ENCODE measurements around the gene NEDD9.

NEDD9 gene

GRCh38 chr6:11235062-11235461, 2.6 kb upstream of the NEDD9 start:
- no peak for DNase-seq (ENCODE audit: low read depth in 2 of 2)

- no peak for DNase-seq (ENCODE audit: low read depth in 2 of 2)
These were observed 1.5 kb upstream of the NEDD9 start for GRCh38 chr6:11233673-11234573.

GRCh38 chr6:11232770-11233626, 530 bp upstream of the NEDD9 start:
- no peak for DNase-seq (ENCODE audit: low read depth in 2 of 2)

GRCh38 chr6:11231564-11232192, 790 bp downstream of the NEDD9 start:
- DNase-seq (ENCODE audit: low read depth in 2 of 2) = peak; percentile 37 to 44

- DNase-seq (ENCODE audit: low read depth in 2 of 2) = no peak
These were observed 1.4 kb downstream of the NEDD9 start for GRCh38 chr6:11231108-11231463.

- DNase-seq (ENCODE audit: low read depth in 2 of 2) = no peak
These were observed 2.0 kb downstream of the NEDD9 start for GRCh38 chr6:11230158-11231107.

- no peak for DNase-seq (ENCODE audit: low read depth in 2 of 2)
These were observed 2.8 kb downstream of the NEDD9 start for GRCh38 chr6:11229655-11230046.

- DNase-seq (ENCODE audit: low read depth in 2 of 2) = no peak
These were observed 3.4 kb downstream of the NEDD9 start for GRCh38 chr6:11228935-11229654.

- DNase-seq (ENCODE audit: low read depth in 2 of 2) = no peak
These were observed 4.8 kb downstream of the NEDD9 start for GRCh38 chr6:11227698-11228097.

- no peak for DNase-seq (ENCODE audit: low read depth in 2 of 2)
These were observed 6.5 kb downstream of the NEDD9 start for GRCh38 chr6:11226005-11226404.

- DNase-seq (ENCODE audit: low read depth in 2 of 2) = no peak
These were observed 7.5 kb downstream of the NEDD9 start for GRCh38 chr6:11224966-11225463.

- no peak for DNase-seq (ENCODE audit: low read depth in 2 of 2)
These were observed 8.1 kb downstream of the NEDD9 start for GRCh38 chr6:11224252-11224965.

GRCh38 chr6:11223286-11223864, 9.1 kb downstream of the NEDD9 start:
- DNase-seq (ENCODE audit: low read depth in 2 of 2) = no peak

GRCh38 chr6:11222385-11223277, 9.8 kb downstream of the NEDD9 start:
- DNase-seq (ENCODE audit: low read depth in 2 of 2) = no peak

- no peak for DNase-seq (ENCODE audit: low read depth in 2 of 2)
These were observed 10.7 kb downstream of the NEDD9 start for GRCh38 chr6:11221623-11222384.

GRCh38 chr6:11219400-11219834, 13.1 kb downstream of the NEDD9 start:
- no peak for DNase-seq (ENCODE audit: low read depth in 2 of 2)

All from fibroblast of skin of left quadriceps (primary cell).